Jurkat, Clone E6-1 (cell line): Measurements from ENCODE around the gene USP12.
A peak's percentile ranks its signal among the peaks of the same experiment; 100 is the strongest.
"Not testable (repeated sequence)": the region's sequence is repeated elsewhere in the genome, so short reads cannot be mapped to it uniquely, and the experiment has no call there.

ENCODE experiments used
- DNase-seq: peaks from one replicate; pipeline ENCODE4 v3.0.0-alpha.2; 2011; ENCODE audit warnings: low read depth, low spot score
- H3K4me3 ChIP-seq: 2 replicates; pipeline ENCODE4 v1.5.1; 2011; ENCODE audit warnings: mild to moderate bottlenecking, low read length, control low read depth, moderate library complexity

Gene USP12

DNA sequence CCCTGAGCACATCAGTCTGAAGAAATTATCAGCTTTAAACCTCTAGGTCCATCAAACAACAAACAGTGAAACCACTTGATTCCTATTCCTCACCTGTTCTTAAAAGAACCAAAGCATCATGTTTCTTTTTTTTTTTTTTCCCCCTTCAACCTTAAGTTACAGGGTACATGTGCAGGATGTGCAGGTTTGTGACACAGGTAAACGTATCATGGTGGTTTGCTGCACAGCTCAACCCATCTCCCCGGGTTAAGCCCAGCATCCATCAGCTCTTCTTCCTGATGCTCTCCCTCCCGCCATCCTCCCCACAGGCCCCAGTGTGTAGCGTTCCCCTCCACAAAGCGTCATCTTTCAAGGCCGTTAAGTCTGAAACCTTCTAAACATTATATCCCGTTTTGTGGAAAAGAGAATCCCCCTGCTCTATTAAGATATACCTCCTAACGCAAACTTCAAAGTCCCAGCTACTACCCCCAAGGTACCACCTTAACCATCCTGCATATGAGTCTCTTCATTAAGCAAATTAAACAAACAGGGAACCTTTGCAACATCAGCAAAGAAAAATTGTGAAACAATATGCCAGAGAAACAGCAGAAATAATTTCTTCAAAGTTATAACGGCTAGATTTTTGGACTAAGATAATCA, 10.8 kb downstream of the USP12 start:
- no peak overlapping the region for H3K4me3 ChIP-seq
- no peak for DNase-seq

DNA sequence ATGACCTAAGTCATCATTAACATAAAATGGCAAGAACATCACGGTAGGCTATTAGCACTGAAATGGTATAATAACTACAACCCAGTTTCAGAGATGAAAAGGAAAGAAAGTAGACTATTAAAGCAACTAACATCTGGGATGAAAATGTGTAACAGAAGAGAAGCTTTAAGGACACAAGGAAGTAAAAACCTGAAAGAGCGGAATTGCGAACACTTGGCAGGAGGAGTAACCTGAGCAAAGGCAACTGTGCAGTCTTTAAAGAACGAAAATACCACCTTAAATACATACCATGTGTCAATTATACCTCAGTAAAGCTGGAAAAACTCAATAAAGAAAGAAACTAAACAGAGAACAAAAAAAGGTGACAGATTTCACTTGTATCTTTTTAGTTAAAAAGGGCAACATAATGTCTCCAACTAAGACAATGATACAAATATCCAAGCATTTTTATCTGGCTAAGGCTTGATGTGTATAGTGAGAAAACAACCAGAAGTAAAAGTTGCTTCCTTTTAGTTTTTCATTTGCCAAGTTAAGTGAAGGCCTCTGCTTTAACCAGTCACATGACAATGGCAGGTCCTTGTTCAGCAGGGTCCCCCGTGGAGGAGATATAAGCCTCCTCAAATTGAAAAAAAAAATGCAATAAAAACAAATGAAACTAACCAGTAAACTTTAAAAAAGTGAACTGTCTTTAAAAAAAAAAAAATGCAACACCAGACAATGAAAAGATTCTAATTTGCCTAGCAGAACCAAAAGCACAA, 11.6 kb downstream of the USP12 start:
- no peak overlapping the region for H3K4me3 ChIP-seq
- DNase-seq, result no peak

DNA sequence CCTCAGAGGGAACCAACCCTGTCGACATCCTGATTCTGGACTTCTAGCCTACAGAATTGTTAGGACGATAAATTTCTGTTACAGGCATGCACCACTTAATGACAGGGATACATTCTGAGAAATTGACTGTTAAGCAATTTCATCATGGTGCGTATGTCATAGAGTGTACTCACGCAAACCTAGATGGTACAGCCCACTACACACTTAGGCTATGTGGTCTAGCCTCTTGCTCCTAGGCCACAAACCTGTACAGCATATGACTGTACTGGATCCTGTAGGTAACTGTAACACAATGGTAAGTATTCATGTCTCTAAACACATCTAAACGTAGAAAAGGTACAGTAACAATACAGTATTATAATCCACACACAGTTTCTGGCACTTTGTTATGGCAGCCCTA, 13.3 kb downstream of the USP12 start:
- no peak overlapping the region for H3K4me3 ChIP-seq
- DNase-seq, result no peak

DNA sequence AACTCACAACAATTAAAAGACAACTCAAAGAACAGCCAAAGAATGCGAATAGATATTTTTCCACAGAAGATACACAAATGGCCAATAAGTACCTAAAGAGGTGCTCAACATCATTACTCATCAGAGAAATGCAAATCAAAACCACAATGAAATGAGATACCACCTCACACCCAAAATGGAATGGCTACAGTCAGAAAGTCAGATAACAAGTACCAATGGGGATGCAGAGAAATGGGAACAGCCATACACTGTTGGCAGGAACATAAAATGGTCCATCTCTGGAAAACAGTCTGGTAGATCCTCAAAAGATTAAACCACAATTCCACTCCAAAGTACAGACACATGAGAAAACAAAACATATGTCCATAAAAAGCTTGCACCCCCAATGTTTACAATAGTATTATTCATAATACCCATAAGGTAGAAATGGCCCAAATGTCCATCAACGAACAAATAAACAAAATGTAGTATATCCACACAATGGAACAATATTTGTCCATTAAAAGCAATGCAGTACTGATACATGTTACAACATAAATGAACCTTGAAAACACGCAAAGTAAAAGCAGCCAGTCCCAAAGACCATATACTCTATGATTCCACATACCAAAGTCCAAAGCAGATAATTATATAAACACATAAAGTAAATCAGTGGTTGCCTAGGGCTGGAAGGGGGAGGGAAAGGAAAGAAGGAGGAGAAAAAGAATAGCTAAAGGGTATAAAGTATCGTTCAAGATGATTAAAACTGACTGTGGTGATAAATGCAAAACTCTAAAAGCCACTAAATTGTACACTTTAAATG, 19.6 kb downstream of the USP12 start:
- no peak overlapping the region for H3K4me3 ChIP-seq
- no peak for DNase-seq

DNA sequence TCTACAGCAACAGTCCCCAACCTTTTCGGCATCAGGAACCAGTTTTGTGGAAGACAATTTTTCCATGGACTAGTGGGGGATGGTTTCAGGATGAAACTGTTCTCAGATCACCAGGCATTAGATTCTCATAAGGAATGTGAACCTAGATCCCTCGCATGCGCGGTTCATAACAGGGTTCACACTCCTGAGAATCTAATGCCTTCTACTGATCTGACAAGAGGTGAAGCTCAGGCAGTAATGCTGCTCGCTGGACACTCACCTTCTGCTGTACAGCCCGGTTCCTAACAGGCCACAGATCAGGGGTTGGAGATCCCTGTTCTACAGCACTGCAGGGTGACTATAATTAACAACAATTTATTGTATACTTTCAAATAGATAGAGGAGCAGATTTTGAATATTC, 21.9 kb downstream of the USP12 start:
- no peak for DNase-seq
- no peak overlapping the region for H3K4me3 ChIP-seq

DNA sequence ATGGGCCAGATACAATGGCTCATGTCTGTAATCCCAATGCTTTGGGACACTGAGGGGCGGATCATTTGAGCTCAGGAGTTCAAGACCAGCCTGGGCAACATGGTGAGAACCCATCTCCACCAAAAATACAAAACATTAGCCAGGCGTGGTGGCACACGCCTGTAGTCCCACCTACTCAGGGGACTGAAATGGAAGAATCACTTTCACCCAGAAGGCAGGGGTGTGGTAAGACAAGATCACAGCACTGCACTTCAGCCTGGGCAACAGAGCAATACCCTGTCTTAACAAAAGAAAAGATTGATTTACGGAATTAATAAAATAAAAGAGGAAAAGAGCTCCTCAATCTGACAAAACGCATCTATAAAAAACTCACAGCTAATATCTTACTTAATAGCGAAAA, 22.7 kb downstream of the USP12 start:
- no peak overlapping the region for H3K4me3 ChIP-seq
- DNase-seq, result no peak

DNA sequence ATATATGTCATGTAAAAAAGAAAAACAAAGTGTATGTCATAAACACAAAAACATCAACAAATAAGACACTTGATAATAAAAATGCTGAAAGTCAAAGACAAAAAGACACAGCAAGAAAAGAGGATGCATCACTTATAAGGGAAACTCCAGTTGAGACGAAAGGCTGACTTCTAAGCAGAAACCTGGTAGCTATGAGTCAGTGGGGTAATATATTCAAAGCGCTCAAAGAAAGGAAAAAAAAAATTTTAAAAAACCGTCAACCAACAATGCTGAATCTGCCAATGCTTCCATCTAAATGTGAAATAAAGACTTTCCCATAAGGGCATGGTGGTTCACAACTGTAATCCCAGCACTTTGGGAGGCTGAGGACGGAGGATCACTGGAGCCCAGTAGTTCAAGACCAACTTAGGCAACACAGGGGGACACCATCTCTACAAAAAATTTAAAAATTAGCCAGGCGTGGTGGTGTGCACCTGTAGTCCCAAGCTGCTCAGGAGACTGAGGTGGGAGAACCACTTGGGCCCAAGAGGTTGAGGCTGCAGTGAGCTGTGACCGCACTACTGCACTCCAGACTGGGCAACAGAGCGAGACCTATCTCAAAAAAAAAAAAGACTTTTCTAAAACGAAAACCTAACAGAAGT, 24.0 kb downstream of the USP12 start:
- no peak for DNase-seq

DNA sequence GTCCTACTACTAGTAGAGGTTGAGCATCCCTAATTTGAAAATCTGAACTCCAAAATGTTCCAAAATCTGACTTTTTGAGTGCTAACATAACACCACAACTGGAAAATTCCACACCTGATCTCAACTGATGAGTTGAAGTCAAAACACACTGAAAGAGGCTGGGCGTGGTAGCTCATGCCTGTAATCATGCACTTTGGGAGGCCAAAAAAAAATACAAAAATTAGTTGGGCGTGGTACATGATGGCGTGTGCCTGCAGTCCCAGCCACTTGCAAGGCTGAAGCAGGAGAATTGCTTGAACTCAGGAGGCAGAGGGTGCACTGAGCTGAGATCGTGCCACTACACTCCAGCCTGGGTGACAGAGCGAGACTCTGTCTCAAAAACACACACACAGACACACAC, 29.9 kb downstream of the USP12 start:
- no peak overlapping the region for H3K4me3 ChIP-seq
- DNase-seq, result no peak

More for the DNA sequence above, 24.0 kb downstream of the USP12 start:
- no peak overlapping the region for H3K4me3 ChIP-seq

DNA sequence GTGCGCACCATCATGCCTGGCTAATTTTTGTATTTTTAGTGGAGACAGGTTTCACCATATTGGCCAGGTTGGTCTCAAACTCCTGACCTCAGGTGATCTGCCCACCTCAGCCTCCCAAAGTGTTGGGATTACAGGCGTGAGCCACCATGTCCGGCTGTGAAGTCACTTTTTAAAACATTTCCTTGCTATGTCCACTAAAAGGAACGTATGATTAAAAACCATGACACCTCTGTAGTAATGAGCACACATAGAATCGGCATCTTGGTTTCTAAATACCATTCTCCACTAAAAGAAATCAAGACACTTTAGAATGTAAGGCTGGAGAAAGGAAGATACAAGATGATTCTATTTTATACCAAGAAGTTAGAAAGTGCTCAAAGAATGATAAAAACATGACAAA, 30.5 kb downstream of the USP12 start:
- DNase-seq, H3K4me3 ChIP-seq: not testable (repeated sequence)

DNA sequence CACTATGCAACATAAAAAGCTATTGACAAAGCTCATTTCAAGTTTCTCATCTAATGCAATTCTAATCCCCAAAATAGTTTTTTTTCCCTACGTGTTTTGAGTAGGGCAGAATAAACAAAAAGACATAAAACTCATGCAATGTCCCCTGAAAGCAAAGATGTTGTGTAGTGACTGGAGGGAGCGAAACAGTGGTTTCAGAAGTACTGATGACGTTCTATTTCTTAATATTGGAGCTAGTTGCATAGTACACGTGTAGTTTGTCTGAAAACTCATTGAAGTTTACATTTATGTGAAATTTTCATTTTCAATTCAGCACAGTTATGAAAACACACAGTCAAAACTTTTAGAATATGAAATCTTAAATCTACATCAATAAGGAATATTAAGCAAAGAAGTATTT, 31.6 kb downstream of the USP12 start:
- no peak for DNase-seq
- no peak overlapping the region for H3K4me3 ChIP-seq

DNA sequence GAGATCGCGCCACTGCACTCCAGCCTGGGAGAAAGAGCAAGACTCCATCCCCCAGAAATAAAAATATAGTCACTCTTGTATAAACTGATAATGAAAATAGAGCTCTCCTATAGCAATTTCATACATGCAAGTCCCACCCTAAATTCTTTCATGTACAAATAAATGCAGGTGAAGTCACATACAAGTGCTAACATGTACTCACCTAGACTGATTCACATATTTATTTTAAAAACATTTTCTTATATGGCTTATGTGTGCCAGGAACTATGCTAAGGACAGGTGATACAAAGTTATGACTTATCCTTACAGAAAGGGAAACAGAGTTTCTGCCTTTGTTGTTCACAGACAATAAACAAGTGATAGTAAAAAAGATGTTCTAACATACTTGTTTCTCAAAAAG, 32.0 kb downstream of the USP12 start:
- no peak overlapping the region for H3K4me3 ChIP-seq
- DNase-seq, result no peak

DNA sequence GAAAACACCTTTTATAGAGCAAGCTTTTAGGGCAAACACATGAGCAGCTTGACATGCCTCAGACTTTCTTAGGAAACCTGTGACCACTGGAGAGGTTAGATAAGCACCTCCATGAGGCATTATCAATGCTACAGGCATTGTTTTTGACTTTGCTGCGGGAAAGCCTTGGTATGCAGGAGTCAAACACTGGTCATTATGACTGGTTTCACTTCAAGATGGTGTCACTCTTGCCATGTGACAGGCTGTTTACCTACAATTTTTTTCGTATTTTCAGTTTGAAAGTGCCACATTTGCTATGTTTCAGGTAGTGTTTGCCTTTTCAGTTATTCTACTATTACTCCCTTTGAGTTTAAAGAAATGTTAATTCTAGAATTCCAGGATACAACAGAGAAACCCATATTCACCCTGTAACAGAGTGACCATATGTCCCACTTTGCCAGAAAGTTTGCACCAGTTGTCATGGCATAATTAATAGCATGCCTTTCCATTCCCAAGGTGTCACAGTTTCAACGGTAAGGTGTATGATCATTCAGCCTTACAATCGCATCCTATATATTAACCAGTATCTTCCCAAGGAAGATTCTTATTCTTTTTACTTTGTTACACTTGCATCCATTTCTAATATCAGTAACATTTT, 33.0 kb downstream of the USP12 start:
- H3K4me3 ChIP-seq, result no peak overlapping the region
- DNase-seq, result no peak

DNA sequence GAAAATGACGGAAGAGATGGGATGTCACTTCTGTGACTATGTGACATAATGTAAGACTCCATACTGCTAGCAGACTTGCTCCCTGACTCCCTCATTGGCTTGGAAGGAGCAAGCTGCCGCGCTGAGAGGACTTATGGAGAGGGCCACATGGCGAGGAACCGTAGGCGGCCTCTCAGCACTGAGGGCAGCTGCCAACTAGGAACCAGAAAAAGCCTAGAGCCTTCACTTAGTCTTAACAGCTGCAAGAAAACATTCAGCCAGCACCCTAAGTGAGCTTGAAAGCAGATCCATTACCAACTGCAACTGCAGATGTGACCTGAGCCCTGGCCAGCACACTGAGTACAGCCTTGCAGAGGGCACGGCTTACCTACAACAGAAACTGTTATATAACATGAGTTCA, 33.9 kb downstream of the USP12 start:
- no peak overlapping the region for H3K4me3 ChIP-seq
- DNase-seq, result no peak

DNA sequence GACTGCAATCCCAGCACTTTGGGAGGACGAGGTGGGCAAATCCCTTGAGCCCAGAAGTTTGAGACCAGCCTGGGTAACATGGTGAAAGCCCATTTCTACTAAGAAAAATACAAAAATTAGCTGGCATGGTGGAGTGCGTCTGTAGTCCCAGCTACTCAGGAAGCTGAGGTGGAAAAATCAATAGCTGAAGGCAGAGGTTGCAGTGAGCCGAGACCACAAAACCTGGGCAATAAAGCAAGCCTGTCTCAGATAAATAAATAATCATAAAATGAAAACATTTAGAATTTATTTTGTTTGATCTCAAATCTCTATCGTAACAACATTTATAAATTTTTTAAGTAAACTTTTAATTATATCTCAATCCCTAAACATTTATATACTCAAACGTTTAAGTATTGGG, 36.6 kb downstream of the USP12 start:
- DNase-seq, result peak; percentile 26
- no peak overlapping the region for H3K4me3 ChIP-seq

DNA sequence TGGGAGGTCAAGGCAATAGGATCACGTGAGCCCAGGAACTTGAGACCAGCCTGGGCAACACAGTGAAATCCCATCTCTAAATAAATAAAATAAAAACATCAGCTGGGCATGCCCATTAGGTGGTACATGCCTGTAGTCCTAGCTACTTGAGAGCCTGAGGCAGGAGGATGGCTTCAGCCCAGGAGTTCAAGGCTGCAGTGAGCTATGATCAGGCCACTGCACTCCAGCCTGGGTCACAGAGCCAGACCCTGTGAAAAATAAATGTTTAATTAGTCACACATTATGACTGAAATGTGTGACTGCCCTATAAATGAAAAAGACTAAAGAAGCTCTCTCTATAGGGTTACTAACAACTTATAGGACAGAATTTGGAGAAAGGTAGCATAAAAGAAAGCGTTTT, 37.7 kb downstream of the USP12 start:
- no peak for DNase-seq
- no peak overlapping the region for H3K4me3 ChIP-seq

DNA sequence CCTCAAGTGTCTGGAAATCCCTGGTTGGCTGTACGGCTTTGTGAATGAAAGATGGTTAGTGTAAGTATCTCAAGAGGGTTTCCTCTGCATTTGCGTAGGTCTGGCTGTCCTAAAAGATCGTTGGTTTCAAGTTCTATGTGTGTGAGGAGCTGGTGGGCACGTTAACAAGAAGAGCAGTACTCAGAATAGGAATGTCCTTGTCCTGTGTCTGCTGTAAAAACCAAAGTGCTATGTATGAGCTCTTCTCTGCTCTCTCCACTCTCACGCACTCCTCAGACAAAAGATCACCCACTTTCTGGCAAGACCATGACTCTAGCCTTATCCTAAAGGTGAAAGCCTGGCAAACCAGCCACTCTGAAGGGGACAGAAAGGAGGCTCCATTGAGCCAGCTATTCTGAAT, 39.1 kb downstream of the USP12 start:
- no peak overlapping the region for H3K4me3 ChIP-seq
- no peak for DNase-seq

DNA sequence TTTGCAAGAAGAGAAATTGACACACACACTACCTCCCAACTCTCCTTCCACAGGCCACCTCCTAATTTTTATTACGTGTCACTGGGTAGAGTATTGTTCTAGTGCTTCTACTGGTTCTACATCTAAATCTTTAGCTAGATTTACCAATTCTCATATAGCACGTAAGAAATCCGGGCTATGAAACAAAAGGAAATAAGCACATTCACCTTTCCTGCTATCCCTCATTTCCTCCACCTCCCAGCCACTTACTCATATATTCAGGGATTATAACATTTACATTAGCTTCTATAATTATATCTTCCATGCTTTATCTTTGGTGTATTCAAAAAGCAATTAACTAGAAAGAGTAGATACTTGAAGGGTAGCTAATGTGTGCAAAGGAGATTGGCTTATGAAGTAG, 39.7 kb downstream of the USP12 start:
- no peak overlapping the region for H3K4me3 ChIP-seq
- DNase-seq, result no peak

DNA sequence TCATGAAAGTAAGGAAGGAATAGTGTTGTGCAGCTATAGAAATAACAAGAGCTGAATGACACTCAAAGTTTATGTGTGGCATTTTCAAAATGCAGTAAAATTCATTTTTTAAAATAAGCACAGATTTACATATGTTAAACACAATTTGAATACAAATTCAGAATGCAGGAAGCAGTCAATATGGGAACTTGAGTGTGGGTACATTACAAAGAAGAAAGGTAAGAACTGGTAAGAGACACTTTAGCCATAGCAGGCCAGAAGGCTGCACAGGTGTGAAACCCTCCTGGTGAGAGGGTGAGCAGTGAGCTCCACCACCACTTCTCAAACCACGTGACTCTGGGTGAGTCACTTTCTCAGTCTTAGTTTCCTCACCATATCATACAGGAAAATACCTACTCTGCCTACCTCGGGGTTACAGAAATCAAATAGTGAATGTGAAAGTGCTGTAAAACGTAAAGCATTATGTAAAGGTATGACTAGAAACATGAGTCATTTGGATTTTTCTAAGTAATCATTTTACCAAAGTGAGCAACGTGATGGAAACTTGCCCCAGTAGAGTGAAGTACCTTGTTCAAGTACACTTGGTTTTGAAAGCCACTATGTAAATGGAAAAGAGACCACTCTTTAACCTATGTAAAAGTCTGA, 40.5 kb downstream of the USP12 start:
- H3K4me3 ChIP-seq, result no peak overlapping the region

More for the DNA sequence above, 40.5 kb downstream of the USP12 start:
- no peak for DNase-seq
